ENCODE measurements around the gene ABHD13. TPM values are rescaled to one million over a fixed set of nuclear protein-coding genes. Genes with fewer than 3 reads are reported as not detected.

Gene ABHD13
- total and polyA plus RNA-seq, 5 donors, result 4.3 to 7.2 (median 5.8) TPM

- WGBS, result 68% methylated on average over 4 of the region's 4 CpGs
- intact Hi-C loops (cut with DNase I), result no loop called here
- Histone ChIP-seq H3K9me3 (ENCODE audit: control insufficient read depth, low read length) (no peaks in the 10 kb centered on the region), H3K27me3 (ENCODE audit: control insufficient read depth, insufficient read depth) (no peaks in the 10 kb centered on the region), H3K4me3 (ENCODE audit: low read length) (no peak overlapping the region), H3K27ac (ENCODE audit: low read length) (no peak overlapping the region), H3K4me1 (ENCODE audit: control insufficient read depth, insufficient read depth, low read length) (no peaks in the 10 kb centered on the region)
- DNase-seq (no peak), ATAC-seq (no peak)
Observed at GRCh38 chr13:108268466-108269112, 50.4 kb downstream of the ABHD13 start.

GRCh38 chr13:108269601-108270328 lies 51.6 kb downstream of the ABHD13 start, which contains the start of gene TNFSF13B:
TSS of gene TNFSF13B (plus strand) at chr13:108269718. CDS start at chr13:108269896, 178 bp downstream.
- Histone ChIP-seq H3K9me3 (ENCODE audit: control insufficient read depth, low read length) (no peaks in the 10 kb centered on the region), H3K4me3 (ENCODE audit: low read length) (peak within 1 kb of the TSS; percentile 76)

GRCh38 chr13:108270442-108270841 lies 52.2 kb downstream of the ABHD13 start:
- Histone ChIP-seq H3K27ac (ENCODE audit: low read length) (no peak overlapping the region), H3K4me3 (ENCODE audit: low read length) (peak overlapping the region; percentile 76), H3K27me3 (ENCODE audit: control insufficient read depth, insufficient read depth) (no peaks in the 10 kb centered on the region), H3K9me3 (ENCODE audit: control insufficient read depth, low read length) (no peaks in the 10 kb centered on the region), H3K4me1 (ENCODE audit: control insufficient read depth, insufficient read depth, low read length) (no peaks in the 10 kb centered on the region)
- 31% methylated on average over 3 of the region's 3 CpGs for WGBS
- DNase-seq (no peak), ATAC-seq (peak in 1 of 2 donors; percentile 17)
- intact Hi-C loops (cut with DNase I), result no loop called here

More at GRCh38 chr13:108269601-108270328, 51.6 kb downstream of the ABHD13 start, which contains the start of gene TNFSF13B:
- ATAC-seq (peak; percentile 79 to 80), DNase-seq (peak; percentile 31 to 74 (median 72))
- Histone ChIP-seq H3K27ac (ENCODE audit: low read length) (peak within 1 kb of the TSS; percentile 72), H3K27me3 (ENCODE audit: control insufficient read depth, insufficient read depth) (no peaks in the 10 kb centered on the region), H3K4me1 (ENCODE audit: control insufficient read depth, insufficient read depth, low read length) (no peaks in the 10 kb centered on the region)
- WGBS, result 17% methylated on average over 16 of the region's 16 CpGs
- intact Hi-C loops (cut with DNase I), result no loop called here

GRCh38 chr13:108272333-108272732 lies 54.1 kb downstream of the ABHD13 start:
- H3K4me1 ChIP-seq (ENCODE audit: control insufficient read depth, insufficient read depth, low read length), result peaks cover 2% of the 10 kb centered on the region
- intact Hi-C loops (cut with DNase I), result no loop called here
- no peak for DNase-seq
- H3K4me3 ChIP-seq (ENCODE audit: low read length), result no peak overlapping the region
- no peak overlapping the region for H3K27ac ChIP-seq (ENCODE audit: low read length)
- H3K27me3 ChIP-seq (ENCODE audit: control insufficient read depth, insufficient read depth), result no peaks in the 10 kb centered on the region
- no peak for ATAC-seq
- no peaks in the 10 kb centered on the region for H3K9me3 ChIP-seq (ENCODE audit: control insufficient read depth, low read length)

GRCh38 chr13:108273429-108274118 lies 55.4 kb downstream of the ABHD13 start:
- Histone ChIP-seq H3K27ac (ENCODE audit: low read length) (no peak overlapping the region), H3K9me3 (ENCODE audit: control insufficient read depth, low read length) (no peaks in the 10 kb centered on the region), H3K27me3 (ENCODE audit: control insufficient read depth, insufficient read depth) (no peaks in the 10 kb centered on the region), H3K4me3 (ENCODE audit: low read length) (no peak overlapping the region), H3K4me1 (ENCODE audit: control insufficient read depth, insufficient read depth, low read length) (peaks cover 2% of the 10 kb centered on the region)
- DNase-seq (no peak), ATAC-seq (no peak)
- WGBS, result 83% methylated on average over 5 of the region's 5 CpGs
- intact Hi-C loops (cut with DNase I), result no loop called here

- no peaks in the 10 kb centered on the region for H3K27me3 ChIP-seq (ENCODE audit: control insufficient read depth, insufficient read depth)
- peak in 1 of 2 donors; percentile 49 for ATAC-seq
- no peak overlapping the region for H3K27ac ChIP-seq (ENCODE audit: low read length)
- H3K9me3 ChIP-seq (ENCODE audit: control insufficient read depth, low read length), result no peaks in the 10 kb centered on the region
- DNase-seq, result no peak
- no peak overlapping the region for H3K4me3 ChIP-seq (ENCODE audit: low read length)
- peaks cover 2% of the 10 kb centered on the region for H3K4me1 ChIP-seq (ENCODE audit: control insufficient read depth, insufficient read depth, low read length)
- intact Hi-C loops (cut with DNase I), result no loop called here
Observed at GRCh38 chr13:108274718-108275117, 56.5 kb downstream of the ABHD13 start.

GRCh38 chr13:108276060-108276459 lies 57.9 kb downstream of the ABHD13 start:
- peaks cover 2% of the 10 kb centered on the region for H3K4me1 ChIP-seq (ENCODE audit: control insufficient read depth, insufficient read depth, low read length)
- no peak overlapping the region for H3K27ac ChIP-seq (ENCODE audit: low read length)
- H3K4me3 ChIP-seq (ENCODE audit: low read length), result no peak overlapping the region
- peak; percentile 89 to 95 for ATAC-seq
- intact Hi-C loops (cut with DNase I), result no loop called here
- peak; percentile 75 to 92 (median 86) for DNase-seq
- no peaks in the 10 kb centered on the region for H3K27me3 ChIP-seq (ENCODE audit: control insufficient read depth, insufficient read depth)
- WGBS, result 31% methylated on average over 6 of the region's 6 CpGs
- no peaks in the 10 kb centered on the region for H3K9me3 ChIP-seq (ENCODE audit: control insufficient read depth, low read length)

GRCh38 chr13:108278466-108278865 lies 60.3 kb downstream of the ABHD13 start:
- WGBS, result 94% methylated on average over 1 of the region's 1 CpG
- Histone ChIP-seq H3K9me3 (ENCODE audit: control insufficient read depth, low read length) (no peaks in the 10 kb centered on the region), H3K4me1 (ENCODE audit: control insufficient read depth, insufficient read depth, low read length) (peaks cover 2% of the 10 kb centered on the region), H3K27ac (ENCODE audit: low read length) (no peak overlapping the region), H3K4me3 (ENCODE audit: low read length) (no peak overlapping the region), H3K27me3 (ENCODE audit: control insufficient read depth, insufficient read depth) (no peaks in the 10 kb centered on the region)
- intact Hi-C loops (cut with DNase I), result no loop called here
- DNase-seq, result no peak
- no peak for ATAC-seq

- intact Hi-C loops (cut with DNase I), result no loop called here
Observed at GRCh38 chr13:108281901-108282300, 63.7 kb downstream of the ABHD13 start.

GRCh38 chr13:108283110-108283509 lies 64.9 kb downstream of the ABHD13 start:
- intact Hi-C loops (cut with DNase I), result no loop called here
- H3K4me3 ChIP-seq (ENCODE audit: low read length), result no peak overlapping the region
- no peaks in the 10 kb centered on the region for H3K27me3 ChIP-seq (ENCODE audit: control insufficient read depth, insufficient read depth)
- no peak for DNase-seq
- ATAC-seq, result peak; percentile 34 to 68
- no peaks in the 10 kb centered on the region for H3K9me3 ChIP-seq (ENCODE audit: control insufficient read depth, low read length)
- H3K4me1 ChIP-seq (ENCODE audit: control insufficient read depth, insufficient read depth, low read length), result no peaks in the 10 kb centered on the region
- WGBS, result 46% methylated on average over 3 of the region's 3 CpGs
- H3K27ac ChIP-seq (ENCODE audit: low read length), result no peak overlapping the region

More at GRCh38 chr13:108281901-108282300, 63.7 kb downstream of the ABHD13 start:
- Histone ChIP-seq H3K27me3 (ENCODE audit: control insufficient read depth, insufficient read depth) (no peaks in the 10 kb centered on the region), H3K4me3 (ENCODE audit: low read length) (no peak overlapping the region), H3K9me3 (ENCODE audit: control insufficient read depth, low read length) (no peaks in the 10 kb centered on the region), H3K27ac (ENCODE audit: low read length) (no peak overlapping the region), H3K4me1 (ENCODE audit: control insufficient read depth, insufficient read depth, low read length) (no peaks in the 10 kb centered on the region)
- ATAC-seq (no peak), DNase-seq (no peak)
- 65% methylated on average over 4 of the region's 4 CpGs for WGBS

Data from right cardiac atrium (tissue), 5 donors.